Fibroblast of pulmonary artery (primary cell): ENCODE data around the gene EIF2B4.
"Not testable (repeated sequence)": the region's sequence is repeated elsewhere in the genome, so short reads cannot be mapped to it uniquely, and the experiment has no call there.

Source experiments
- DNase-seq: peaks from one replicate; pipeline ENCODE4 v3.0.0-alpha.2; 2010; ENCODE audit warnings: low read depth
- H3K4me3 ChIP-seq: replicated peaks from 2 replicates; pipeline ENCODE4 v1.5.1; 2011; ENCODE audit warnings: low read depth, mild to moderate bottlenecking, control low read depth, low read length, moderate library complexity
- CTCF ChIP-seq: IDR thresholded peaks from 2 replicates; pipeline ENCODE4 v1.5.1; 2011; ENCODE audit warnings: mild to moderate bottlenecking, control low read depth, low read length, inconsistent platforms; ENCODE audit errors: missing control alignments

EIF2B4 gene

GRCh38 chr2:27353762-27354596 is 16.2 kb downstream of the EIF2B4 start:
- DNase-seq, result no peak
- no peak for TF ChIP-seq CTCF
- H3K4me3 ChIP-seq, result no peak overlapping the region

GRCh38 chr2:27353386-27353761 is 16.8 kb downstream of the EIF2B4 start:
- not testable (repeated sequence) for H3K4me3 ChIP-seq, DNase-seq

GRCh38 chr2:27351802-27352598 is 18.1 kb downstream of the EIF2B4 start:
- no peak overlapping the region for H3K4me3 ChIP-seq
- no peak for TF ChIP-seq CTCF
- no peak for DNase-seq

GRCh38 chr2:27350106-27350693 is 19.9 kb downstream of the EIF2B4 start:
- H3K4me3 ChIP-seq, result no peak overlapping the region
- no peak for DNase-seq
- no peak for TF ChIP-seq CTCF

GRCh38 chr2:27347641-27348040 is 22.5 kb downstream of the EIF2B4 start:
- no peak for TF ChIP-seq CTCF
- DNase-seq, result no peak
- no peak overlapping the region for H3K4me3 ChIP-seq

GRCh38 chr2:27336173-27336572 is 34.0 kb downstream of the EIF2B4 start:
- H3K4me3 ChIP-seq, result no peak overlapping the region
- DNase-seq, result no peak
- no peak for TF ChIP-seq CTCF

GRCh38 chr2:27335311-27335710 is 34.8 kb downstream of the EIF2B4 start:
- TF ChIP-seq CTCF, result no peak
- no peak for DNase-seq
- no peak overlapping the region for H3K4me3 ChIP-seq
